ENCODE data around the gene HBG1.

The HBG1 gene

GRCh38 chr11:5286351-5286750 lies 36.7 kb upstream of the HBG1 start:
- ATAC-seq, result no peak

GRCh38 chr11:5285703-5286340 lies 36.2 kb upstream of the HBG1 start:
- no peak for ATAC-seq
- TF ChIP-seq TOX (CRISPR knock-in tag; IDR thresholded peaks at IDR 0.05; ENCODE audit: borderline replicate concordance) (no peak), ZFP30 (CRISPR knock-in tag; IDR thresholded peaks at IDR 0.05) (no peak), PATZ1 (CRISPR knock-in tag; IDR thresholded peaks at IDR 0.05; ENCODE audit: borderline replicate concordance) (no peak), ZFP3 (CRISPR knock-in tag; IDR thresholded peaks at IDR 0.05) (no peak), ZC3H10 (CRISPR knock-in tag; IDR thresholded peaks at IDR 0.05) (no peak), PPARA (CRISPR knock-in tag; IDR thresholded peaks at IDR 0.05; ENCODE audit: borderline replicate concordance) (no peak), TCF4 (CRISPR knock-in tag; IDR thresholded peaks at IDR 0.05; ENCODE audit: borderline replicate concordance) (no peak), ARNTL (CRISPR knock-in tag; IDR thresholded peaks at IDR 0.05; ENCODE audit: borderline replicate concordance, low read depth) (no peak), POU6F1 (CRISPR knock-in tag; IDR thresholded peaks at IDR 0.05; ENCODE audit: borderline replicate concordance, low read depth) (no peak), BACH2 (CRISPR knock-in tag; IDR thresholded peaks at IDR 0.05; ENCODE audit: borderline replicate concordance) (no peak), ISL1 (CRISPR knock-in tag; IDR thresholded peaks at IDR 0.05) (no peak), CSDC2 (CRISPR knock-in tag; IDR thresholded peaks at IDR 0.05) (no peak), ESRRG (CRISPR knock-in tag; IDR thresholded peaks at IDR 0.05) (no peak), CREB5 (CRISPR knock-in tag; IDR thresholded peaks at IDR 0.05; ENCODE audit: low read depth) (no peak), SNAI2 (CRISPR knock-in tag; IDR thresholded peaks at IDR 0.05) (no peak), ZNF70 (CRISPR knock-in tag; IDR thresholded peaks at IDR 0.05) (no peak), RARB (CRISPR knock-in tag; IDR thresholded peaks at IDR 0.05) (no peak), ZNF565 (CRISPR knock-in tag; conservative IDR thresholded peaks at IDR 0.05; ENCODE audit: low read depth) (no peak), ZNF8 (CRISPR knock-in tag; IDR thresholded peaks at IDR 0.05) (no peak)

More at GRCh38 chr11:5286351-5286750, 36.7 kb upstream of the HBG1 start:
- TF ChIP-seq ZNF70 (CRISPR knock-in tag; IDR thresholded peaks at IDR 0.05), result no peak
- no peak for TF ChIP-seq CSDC2 (CRISPR knock-in tag; IDR thresholded peaks at IDR 0.05)
- TF ChIP-seq BACH2 (CRISPR knock-in tag; IDR thresholded peaks at IDR 0.05; ENCODE audit: borderline replicate concordance), result no peak
- no peak for TF ChIP-seq ESRRG (CRISPR knock-in tag; IDR thresholded peaks at IDR 0.05)
- TF ChIP-seq CSRNP3 (CRISPR knock-in tag; IDR thresholded peaks at IDR 0.05), result no peak
- no peak for TF ChIP-seq ZFP3 (CRISPR knock-in tag; IDR thresholded peaks at IDR 0.05)
- no peak for TF ChIP-seq ZC3H10 (CRISPR knock-in tag; IDR thresholded peaks at IDR 0.05)
- no peak for TF ChIP-seq ZNF565 (CRISPR knock-in tag; conservative IDR thresholded peaks at IDR 0.05; ENCODE audit: low read depth)
- TF ChIP-seq ZFP30 (CRISPR knock-in tag; IDR thresholded peaks at IDR 0.05), result no peak
- no peak for TF ChIP-seq CREB5 (CRISPR knock-in tag; IDR thresholded peaks at IDR 0.05; ENCODE audit: low read depth)
- no peak for TF ChIP-seq RARB (CRISPR knock-in tag; IDR thresholded peaks at IDR 0.05)
- no peak for TF ChIP-seq ZNF8 (CRISPR knock-in tag; IDR thresholded peaks at IDR 0.05)
- no peak for TF ChIP-seq POU6F1 (CRISPR knock-in tag; IDR thresholded peaks at IDR 0.05; ENCODE audit: borderline replicate concordance, low read depth)
- no peak for TF ChIP-seq TCF4 (CRISPR knock-in tag; IDR thresholded peaks at IDR 0.05; ENCODE audit: borderline replicate concordance)
- no peak for TF ChIP-seq SNAI2 (CRISPR knock-in tag; IDR thresholded peaks at IDR 0.05)

Data from SK-N-SH treated with all-trans-retinoic acid at 6 μM for 48 hours (cell line).